Ureter (tissue), 1 donor: ENCODE data around the gene IVNS1ABP. TPM values are rescaled to one million over a fixed set of nuclear protein-coding genes. Genes with fewer than 3 reads are reported as not detected.
"Not testable (repeated sequence)": the region's sequence is repeated elsewhere in the genome, so short reads cannot be mapped to it uniquely, and the experiment has no call there.

Experiments
- DNase-seq: peaks from one replicate; pipeline ENCODE4 v3.0.0-alpha.2; 2020; ENCODE audit warnings: low spot score
- total RNA-seq: library from RNA; stranded (reverse); gene quantifications from one replicate; pipeline ENCODE4 v1.2.4, GENCODE V29; 2023
- donor health status: DM: yes; HTN: yes; CAD: no.

IVNS1ABP gene
- total RNA-seq, 1 donor from 2014 or later: 73.6 TPM

GRCh38 chr1:185255595-185255994, 61.4 kb downstream of the IVNS1ABP start:
- not testable (repeated sequence) for DNase-seq

- DNase-seq: not testable (repeated sequence)
Observed at GRCh38 chr1:185252404-185252803, 64.6 kb downstream of the IVNS1ABP start.

- DNase-seq: not testable (repeated sequence)
Observed at GRCh38 chr1:185251928-185252327, 65.1 kb downstream of the IVNS1ABP start.

GRCh38 chr1:185250063-185250462, 67.0 kb downstream of the IVNS1ABP start:
- DNase-seq: no peak

- no peak for DNase-seq
Observed at GRCh38 chr1:185249563-185249962, 67.5 kb downstream of the IVNS1ABP start.

Other genes starting within 250 kb of the IVNS1ABP start
- gene TRMT1L, start 160.3 kb downstream of the IVNS1ABP start, total RNA-seq: 27.1 TPM
- 8.3 TPM for gene SWT1, start 160.1 kb downstream of the IVNS1ABP start, total RNA-seq